SK-N-SH (cell line): ENCODE results near the gene NAGK. TPM values are rescaled to one million over a fixed set of nuclear protein-coding genes. Genes with fewer than 3 reads are reported as not detected.
"Not testable (repeated sequence)": the region's sequence is repeated elsewhere in the genome, so short reads cannot be mapped to it uniquely, and the experiment has no call there.

Source experiments
- CTCF ChIA-PET: fragments of 300-600, 350-600 bp; formaldehyde crosslinking; extraction: SDS; loops from one replicate; lab custom pipeline; 2021; lab: Yijun Ruan, JAX
- POLR2A ChIA-PET: fragments of 350-600 bp; sonication (Branson Sonifier 250); formaldehyde crosslinking; extraction: SDS; loops from one replicate; lab custom pipeline; 2020; ENCODE audit warnings: antibody characterized with exemption, inconsistent platforms; lab: Yijun Ruan, JAX
- DNase-seq: peaks from one replicate; pipeline ENCODE4 v3.0.0; 2012
- H2AFZ ChIP-seq: fragments of 200-600 bp; sonication (generic); 2 replicates; pipeline ENCODE4 v1.8.1; 2016; ENCODE audit warnings: antibody characterized with exemption, mild to moderate bottlenecking, low read depth
- H3F3A ChIP-seq: fragments of 200-600 bp; sonication (generic); replicated peaks from 2 replicates; pipeline ENCODE3; 2016; ENCODE audit warnings: antibody characterized with exemption, mild to moderate bottlenecking; ENCODE audit not compliant: insufficient read depth
- H3K27ac ChIP-seq, 2 experiments: fragments of 200-500 bp in 1 of 2; fragments of 200-600 bp in 1 of 2; sonication (Bioruptor generic) in 1 of 2; sonication (generic), shearing (Covaris generic) in 1 of 2; 2 replicates each; pipeline versions ENCODE4 v1.5.1 to v1.6.1; 2014 to 2016; ENCODE audit warnings: low read depth in 2 of 2, inconsistent platforms in 1 of 2, low read length in 1 of 2, mild to moderate bottlenecking in 1 of 2, mixed read lengths in 1 of 2
- H3K27me3 ChIP-seq: fragments of 200-600 bp; sonication (generic), shearing (Covaris generic); 2 replicates; pipeline ENCODE4 v1.6.1; 2016; ENCODE audit warnings: mixed run types; ENCODE audit not compliant: insufficient read depth
- H3K36me3 ChIP-seq, 2 experiments: fragments of 200-500 bp in 1 of 2; fragments of 200-600 bp in 1 of 2; sonication (Bioruptor generic) in 1 of 2; sonication (generic) in 1 of 2; replicated peaks in 1 of 2; 2 replicates each; pipeline versions ENCODE3 to v1.5.1; 2014 to 2016; ENCODE audit warnings: low read length in 1 of 2, mild to moderate bottlenecking in 1 of 2; ENCODE audit not compliant: insufficient read depth in 2 of 2, control insufficient read depth in 1 of 2
- H3K4me1 ChIP-seq, 2 experiments: fragments of 200-500 bp in 1 of 2; fragments of 200-600 bp in 1 of 2; sonication (Bioruptor generic) in 1 of 2; sonication (generic), shearing (Covaris generic) in 1 of 2; 2 replicates each; pipeline versions ENCODE4 v1.5.1 to v1.6.1; 2014 to 2016; ENCODE audit warnings: low read depth in 1 of 2, low read length in 1 of 2, mixed run types in 1 of 2; ENCODE audit not compliant: insufficient read depth in 2 of 2, control insufficient read depth in 1 of 2
- H3K4me2 ChIP-seq: fragments of 200-600 bp; sonication (generic), shearing (Covaris generic); 2 replicates; pipeline ENCODE4 v1.6.1; 2017; ENCODE audit warnings: mixed run types
- H3K4me3 ChIP-seq, 2 experiments: fragments of 200-500 bp in 1 of 2; fragments of 200-600 bp in 1 of 2; sonication (Bioruptor generic) in 1 of 2; sonication (generic), shearing (Covaris generic) in 1 of 2; 2 replicates each; pipeline versions ENCODE4 v1.5.1 to v1.8.1; 2014 to 2016; ENCODE audit warnings: low read depth in 2 of 2, inconsistent platforms in 1 of 2, low read length in 1 of 2, mild to moderate bottlenecking in 1 of 2, mixed read lengths in 1 of 2, moderate library complexity in 1 of 2
- H3K79me2 ChIP-seq: fragments of 200-600 bp; sonication (generic); 2 replicates; pipeline ENCODE4 v1.8.1; 2017; ENCODE audit warnings: mild to moderate bottlenecking; ENCODE audit not compliant: insufficient read depth
- H3K9ac ChIP-seq: fragments of 200-600 bp; sonication (generic); 2 replicates; pipeline ENCODE4 v1.6.1; 2017; ENCODE audit warnings: mixed run types
- H3K9me2 ChIP-seq: fragments of 200-600 bp; sonication (generic); 2 replicates; pipeline ENCODE4 v1.6.1; 2017; ENCODE audit warnings: mixed run types
- H3K9me3 ChIP-seq: fragments of 200-600 bp; sonication (generic); 2 replicates; pipeline ENCODE4 v1.6.1; 2017; ENCODE audit warnings: mixed run types, mild to moderate bottlenecking, moderate library complexity
- H4K20me1 ChIP-seq: fragments of 200-600 bp; sonication (generic); 2 replicates; pipeline ENCODE4 v1.6.1; 2017; ENCODE audit warnings: mild to moderate bottlenecking, mixed run types; ENCODE audit not compliant: insufficient read depth
- FOXJ3 ChIP-seq: sonication (generic); formaldehyde crosslinking; IDR thresholded peaks from 2 replicates; pipeline ENCODE4 v1.5.1; 2020; ENCODE audit warnings: mild to moderate bottlenecking, missing genetic modification reagents
- POLR2AphosphoS5 ChIP-seq: IDR thresholded peaks from 2 replicates; pipeline ENCODE4 v1.6.1; 2012; ENCODE audit warnings: low read depth, low read length
- SIN3A ChIP-seq: IDR thresholded peaks from 2 replicates; pipeline ENCODE4 v1.6.1; 2012; ENCODE audit warnings: low read depth, mild to moderate bottlenecking, low read length, moderate library complexity, borderline replicate concordance
- WGBS: methylation state at CpG from one replicate; pipeline ENCODE4 v1.1.6; 2017; ENCODE audit warnings: low lambda C conversion rate; 5-methylcytosine and 5-hydroxymethylcytosine counted together
- polyA plus RNA-seq, 3 experiments: library from polyadenylated mRNA; depleted of rRNA; stranded (reverse); fragments of >200 nt; gene quantifications; 2 replicates each; pipeline ENCODE4 v1.2.3, GENCODE V29; 2012

The NAGK gene
- polyA plus RNA-seq, 1 of the 3 experiments (the other 2 are of a cell fraction): 83.6 TPM

GRCh38 chr2:71082402-71083252 lies 14.2 kb downstream of the NAGK start:
- Histone ChIP-seq H3K79me2 (no peaks in the 10 kb centered on the region), H3F3A (no peaks in the 10 kb centered on the region), H3K9ac (no peak overlapping the region), H3K9me3 (no peaks in the 10 kb centered on the region), H3K4me2 (no peak overlapping the region), H3K4me3 (no peak overlapping the region), H3K36me3 (peaks cover 6 to 13% of the 10 kb centered on the region in 2 experiments), H3K9me2 (no peaks in the 10 kb centered on the region), H4K20me1 (no peaks in the 10 kb centered on the region), H3K27ac (no peak overlapping the region), H3K4me1 (no peaks in the 10 kb centered on the region), H2AFZ (no peak overlapping the region), H3K27me3 (no peaks in the 10 kb centered on the region)
- DNase-seq: no peak
- ChIA-PET CTCF (interaction anchor here (1.5 kb wide), 1 partner anchor 14 kb away, joined by 3 read pairs; the partner anchor contains the start of gene NAGK), POLR2A (no interaction called here)
- TF ChIP-seq FOXJ3 (CRISPR knock-in tag) (no peak), POLR2AphosphoS5 (no peak), SIN3A (no peak)
- WGBS: 87% methylated on average over 5 of the region's 5 CpGs

DNA sequence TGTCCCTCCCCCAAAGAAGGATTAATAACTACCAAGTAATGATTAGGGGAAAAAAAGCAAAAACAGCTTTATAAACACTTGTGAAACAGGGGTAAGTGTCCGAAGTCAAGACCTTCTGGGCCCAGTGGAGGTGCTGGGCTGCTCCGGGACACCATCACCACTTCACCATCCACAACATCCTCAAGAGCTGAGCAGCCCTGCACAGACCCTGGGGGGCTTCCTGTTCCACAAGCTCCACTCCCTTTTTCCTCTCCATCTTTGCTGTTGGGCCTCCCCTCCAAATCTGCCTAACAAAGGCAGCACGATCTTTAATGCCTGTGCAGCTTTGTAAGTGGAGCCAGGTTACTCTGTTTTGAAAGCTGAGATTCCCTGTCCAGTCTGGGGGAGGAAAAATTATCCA lies 14.8 kb downstream of the NAGK start:
- POLR2A ChIA-PET: interaction anchor here (0.8 kb wide), 1 partner anchor 15 kb away, joined by 6 read pairs; the partner anchor contains the start of gene NAGK
- not testable (repeated sequence) for H3K27me3 ChIP-seq, H3F3A ChIP-seq, H4K20me1 ChIP-seq, H3K9me3 ChIP-seq, H3K27ac ChIP-seq, DNase-seq, H3K79me2 ChIP-seq, H3K4me1 ChIP-seq, H3K9me2 ChIP-seq, H3K9ac ChIP-seq, H3K36me3 ChIP-seq, H3K4me2 ChIP-seq, H3K4me3 ChIP-seq, H2AFZ ChIP-seq
- CTCF ChIA-PET: interaction anchor here (1.5 kb wide), 1 partner anchor 15 kb away, joined by 3 read pairs; the partner anchor contains the start of gene NAGK
- no CpG with 5 or more reads among the region's 3 CpGs for WGBS

DNA sequence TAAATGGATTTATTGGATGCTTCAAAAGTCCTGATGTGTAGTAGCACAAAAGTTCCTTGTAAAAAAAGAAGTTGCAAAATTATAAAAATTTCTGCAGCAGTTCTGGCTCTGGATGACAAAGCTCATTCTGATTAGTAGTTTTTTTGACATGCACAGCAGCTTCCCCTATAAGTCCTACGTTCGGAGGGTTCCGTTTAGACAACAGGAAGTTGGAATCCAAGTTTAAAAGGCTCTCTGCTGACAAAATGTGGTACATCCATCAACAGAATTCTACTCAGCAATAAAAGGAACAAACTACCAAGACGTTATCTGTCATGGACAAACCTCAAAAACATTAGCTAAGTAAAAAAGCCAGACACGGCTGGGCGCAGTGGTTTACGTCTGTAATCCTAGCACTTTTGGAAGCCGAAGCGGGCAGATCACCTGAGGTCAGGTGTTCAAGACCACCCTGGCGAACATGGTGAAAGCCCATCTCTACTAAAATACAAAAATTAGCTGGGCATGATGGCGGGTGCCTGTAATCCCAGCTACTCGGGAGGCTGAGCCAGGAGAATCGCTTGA lies 15.4 kb downstream of the NAGK start:
- H3K27ac ChIP-seq, H3K9ac ChIP-seq, H3K4me3 ChIP-seq, H3K4me1 ChIP-seq, H3K27me3 ChIP-seq, H3F3A ChIP-seq, H4K20me1 ChIP-seq, H3K9me2 ChIP-seq, H3K4me2 ChIP-seq, H3K36me3 ChIP-seq, H3K9me3 ChIP-seq, DNase-seq, H2AFZ ChIP-seq, H3K79me2 ChIP-seq: not testable (repeated sequence)
- POLR2A ChIA-PET: interaction anchor here (0.8 kb wide), 1 partner anchor 16 kb away, joined by 6 read pairs; the partner anchor contains the start of gene NAGK
- CTCF ChIA-PET: interaction anchor here (1.3 to 1.5 kb wide), 2 partner anchors 16 to 17 kb away, joined by 3 to 4 read pairs; partner anchors contain the start of gene NAGK
- 82% methylated on average over 10 of the region's 13 CpGs for WGBS

GRCh38 chr2:71085325-71086003 lies 17.0 kb downstream of the NAGK start:
- not testable (repeated sequence) for H3K27ac ChIP-seq, H3K4me3 ChIP-seq, H3K27me3 ChIP-seq, H3K9ac ChIP-seq, H3K4me2 ChIP-seq, H3K9me3 ChIP-seq, H3K36me3 ChIP-seq, H3F3A ChIP-seq, H2AFZ ChIP-seq, DNase-seq, H3K4me1 ChIP-seq, H4K20me1 ChIP-seq, H3K79me2 ChIP-seq, H3K9me2 ChIP-seq
- WGBS: 65% methylated on average over 7 of the region's 9 CpGs
- POLR2A ChIA-PET: interaction anchor here (1.5 kb wide), 1 partner anchor 17 kb away, joined by 4 read pairs; the partner anchor contains the start of gene NAGK
- CTCF ChIA-PET: interaction anchor here (1.3 kb wide), 1 partner anchor 15 kb away, joined by 4 read pairs; no protein-coding TSS in a partner anchor

DNA sequence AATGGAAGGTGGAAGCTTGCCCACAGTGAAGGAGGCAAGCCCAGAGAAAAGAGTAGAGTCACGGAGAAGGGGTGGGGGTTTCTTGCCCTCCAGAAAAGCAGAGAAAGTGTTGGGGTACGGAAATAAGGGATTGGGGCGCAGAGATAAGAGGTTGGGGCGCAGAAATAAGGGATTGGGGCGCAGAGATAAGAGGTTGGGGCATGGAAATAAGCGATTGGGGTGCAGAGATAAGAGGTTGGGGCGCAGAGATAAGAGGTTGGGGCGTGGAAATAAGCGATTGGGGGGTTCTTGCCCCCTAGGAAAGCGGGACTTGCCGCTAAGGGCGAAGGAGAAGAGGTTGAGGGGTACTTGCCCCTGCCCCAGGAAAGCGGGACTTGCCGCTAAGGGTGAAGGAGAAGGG lies 21.0 kb downstream of the NAGK start:
- H3K27ac ChIP-seq, H3K4me1 ChIP-seq, H3K9me2 ChIP-seq, H3K36me3 ChIP-seq, H3F3A ChIP-seq, POLR2A ChIA-PET, DNase-seq, H3K79me2 ChIP-seq, H3K4me3 ChIP-seq, H3K4me2 ChIP-seq, H3K27me3 ChIP-seq, H3K9me3 ChIP-seq, H4K20me1 ChIP-seq, H3K9ac ChIP-seq, H2AFZ ChIP-seq, CTCF ChIA-PET: not testable (repeated sequence)
- 37% methylated on average over 14 of the region's 14 CpGs for WGBS
